ENCODE measurements around the gene RNU1-2.
"Not testable (repeated sequence)": the region's sequence is repeated elsewhere in the genome, so short reads cannot be mapped to it uniquely, and the experiment has no call there.

Gene RNU1-2

DNA sequence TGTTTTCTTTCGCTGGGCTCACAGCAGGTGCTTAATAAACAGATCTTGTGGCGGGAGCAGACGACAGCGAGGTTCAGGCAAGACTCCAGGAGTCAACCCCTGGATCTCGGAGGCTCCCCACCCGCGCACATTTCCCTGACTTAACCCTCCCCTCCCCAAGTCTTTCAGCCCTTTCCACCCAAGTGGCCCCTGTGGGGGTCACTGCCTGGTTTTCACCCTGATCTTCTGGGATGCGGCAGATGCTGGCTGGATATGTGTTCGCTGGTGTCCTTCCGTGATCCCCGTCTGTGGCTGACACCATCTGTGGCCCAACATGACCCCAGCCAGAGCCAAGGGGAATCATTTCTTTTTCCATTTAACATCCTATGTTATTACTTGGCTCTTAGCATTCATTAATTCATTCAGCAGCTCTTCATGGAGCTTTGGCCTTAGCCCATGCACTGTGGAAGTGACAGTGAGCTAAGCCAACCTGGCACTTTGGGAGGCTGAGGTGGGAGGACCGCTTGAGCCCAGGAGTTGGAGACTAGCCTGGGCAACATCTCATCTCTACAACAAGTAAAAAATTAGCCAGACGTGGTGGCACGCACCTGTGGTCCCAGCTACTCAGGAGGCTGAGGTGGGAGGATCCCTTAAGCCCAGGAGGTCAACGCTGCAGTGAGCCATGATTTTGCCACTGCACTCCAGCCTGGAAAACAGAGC lies 19.3 kb downstream of the RNU1-2 start:
- not testable (repeated sequence) for H3K27me3 ChIP-seq (ENCODE audit: control insufficient read depth in 1 of 2, insufficient read depth in 2 of 2, low read length in 2 of 2); H3K36me3 ChIP-seq (ENCODE audit: insufficient read depth, low read length); H3K27ac ChIP-seq (ENCODE audit: low read depth, low read length); H3K9me3 ChIP-seq (ENCODE audit: low read length)
- Histone ChIP-seq H3K9ac (ENCODE audit: low read length) (peak overlapping the region; percentile 71), H3K4me1 (ENCODE audit: insufficient read depth, low read length) (peaks cover 21% of the 10 kb centered on the region), H3K4me3 (ENCODE audit: low read depth in 1 of 2, low read length in 2 of 2) (peak overlapping the region; percentile 61 to 87)

DNA sequence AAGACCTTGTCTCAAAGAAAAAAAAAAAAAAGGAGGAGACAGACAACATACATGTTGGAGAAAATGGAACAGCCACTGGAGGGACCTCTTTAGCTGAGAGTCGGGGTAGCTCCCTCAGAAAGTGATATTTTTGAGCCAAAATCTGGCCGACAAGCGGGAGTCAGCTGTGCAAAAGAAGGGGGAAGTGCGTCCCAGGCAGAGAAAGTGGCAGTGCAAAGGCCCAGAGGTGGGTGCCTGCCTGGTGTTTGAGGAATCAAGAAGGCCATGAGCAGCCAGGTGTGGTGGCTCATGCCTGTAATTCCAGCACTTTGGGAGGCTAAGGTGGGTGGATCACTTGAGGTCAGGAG lies 19.8 kb downstream of the RNU1-2 start:
- Histone ChIP-seq H3K27ac (ENCODE audit: low read depth, low read length) (no peak overlapping the region), H3K9me3 (ENCODE audit: low read length) (no peaks in the 10 kb centered on the region), H3K4me3 (ENCODE audit: low read depth in 1 of 2, low read length in 2 of 2) (no peak overlapping the region), H3K9ac (ENCODE audit: low read length) (no peak overlapping the region), H3K36me3 (ENCODE audit: insufficient read depth, low read length) (no peaks in the 10 kb centered on the region), H3K27me3 (ENCODE audit: control insufficient read depth in 1 of 2, insufficient read depth in 2 of 2, low read length in 2 of 2) (no peaks in the 10 kb centered on the region), H3K4me1 (ENCODE audit: insufficient read depth, low read length) (peaks cover 21% of the 10 kb centered on the region)

DNA sequence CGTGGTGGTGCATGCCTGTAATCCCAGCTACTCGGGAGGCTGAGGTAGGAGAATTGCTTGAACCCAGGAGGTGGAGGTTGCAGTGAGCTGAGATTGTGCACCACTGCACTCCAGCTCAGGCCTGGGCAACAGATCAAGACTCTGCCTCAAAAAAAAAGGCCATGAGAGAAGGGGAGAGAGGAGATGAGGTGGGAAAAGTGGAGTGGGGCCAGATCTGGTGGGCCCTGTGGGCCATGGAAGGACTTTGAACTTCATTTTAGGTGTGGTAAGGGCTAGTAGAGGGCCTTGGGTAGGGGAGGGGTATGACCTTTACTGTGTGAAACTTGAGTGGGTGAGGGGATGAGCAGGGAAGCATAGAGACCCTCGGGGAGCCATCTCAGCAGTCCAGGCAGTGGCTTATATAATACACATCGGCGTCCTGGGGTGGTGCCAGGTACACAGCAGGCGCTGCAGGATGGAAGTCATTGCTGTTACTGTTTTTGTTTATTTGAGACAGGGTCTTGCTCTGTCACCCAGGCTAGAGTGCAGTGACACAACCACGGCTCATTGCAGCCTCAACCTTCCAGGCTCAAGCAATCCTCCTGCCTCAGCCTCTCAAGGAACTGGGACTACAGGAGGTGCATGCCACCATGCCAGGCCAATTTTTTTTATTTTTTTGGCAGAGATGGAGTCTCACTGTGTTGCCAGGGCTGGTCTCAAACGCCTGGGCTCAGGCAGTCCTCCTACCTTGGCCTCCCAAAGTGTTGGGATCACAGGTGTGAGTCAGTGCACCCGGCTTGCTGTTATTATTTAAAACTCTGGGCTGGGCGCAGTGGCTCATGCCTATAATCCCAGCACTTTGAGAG lies 20.5 kb downstream of the RNU1-2 start:
- H3K27ac ChIP-seq (ENCODE audit: low read depth, low read length); H3K4me3 ChIP-seq (ENCODE audit: low read depth in 1 of 2, low read length in 2 of 2); H3K9ac ChIP-seq (ENCODE audit: low read length); H3K9me3 ChIP-seq (ENCODE audit: low read length); H3K36me3 ChIP-seq (ENCODE audit: insufficient read depth, low read length); H3K27me3 ChIP-seq (ENCODE audit: control insufficient read depth in 1 of 2, insufficient read depth in 2 of 2, low read length in 2 of 2): not testable (repeated sequence)
- H3K4me1 ChIP-seq (ENCODE audit: insufficient read depth, low read length): peaks cover 21% of the 10 kb centered on the region

DNA sequence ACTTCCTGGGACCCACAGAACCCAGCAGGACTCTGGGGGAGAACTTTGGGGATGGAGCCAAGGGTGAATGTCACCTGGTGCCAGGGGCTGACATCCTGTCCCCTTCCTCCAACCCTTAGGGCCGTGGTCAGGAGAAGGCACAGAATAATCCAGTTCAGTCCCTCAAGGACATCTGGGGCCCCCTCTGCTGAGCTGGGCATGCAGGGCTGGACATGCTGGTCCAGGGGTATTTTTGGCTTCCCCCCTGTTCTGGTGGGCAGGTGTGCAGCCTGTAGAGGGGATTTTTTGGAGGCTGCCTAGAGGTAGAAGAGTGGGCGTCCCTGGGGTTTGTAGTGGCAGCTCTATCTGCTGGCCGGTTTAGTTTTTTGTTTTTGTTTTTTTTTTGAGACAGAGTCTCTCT lies 22.6 kb downstream of the RNU1-2 start:
- Histone ChIP-seq H3K27ac (ENCODE audit: low read depth, low read length) (no peak overlapping the region), H3K9me3 (ENCODE audit: low read length) (no peaks in the 10 kb centered on the region), H3K4me1 (ENCODE audit: insufficient read depth, low read length) (peaks cover 13% of the 10 kb centered on the region), H3K27me3 (ENCODE audit: control insufficient read depth in 1 of 2, insufficient read depth in 2 of 2, low read length in 2 of 2) (no peaks in the 10 kb centered on the region), H3K9ac (ENCODE audit: low read length) (no peak overlapping the region), H3K4me3 (ENCODE audit: low read depth in 1 of 2, low read length in 2 of 2) (no peak overlapping the region), H3K36me3 (ENCODE audit: insufficient read depth, low read length) (no peaks in the 10 kb centered on the region)

DNA sequence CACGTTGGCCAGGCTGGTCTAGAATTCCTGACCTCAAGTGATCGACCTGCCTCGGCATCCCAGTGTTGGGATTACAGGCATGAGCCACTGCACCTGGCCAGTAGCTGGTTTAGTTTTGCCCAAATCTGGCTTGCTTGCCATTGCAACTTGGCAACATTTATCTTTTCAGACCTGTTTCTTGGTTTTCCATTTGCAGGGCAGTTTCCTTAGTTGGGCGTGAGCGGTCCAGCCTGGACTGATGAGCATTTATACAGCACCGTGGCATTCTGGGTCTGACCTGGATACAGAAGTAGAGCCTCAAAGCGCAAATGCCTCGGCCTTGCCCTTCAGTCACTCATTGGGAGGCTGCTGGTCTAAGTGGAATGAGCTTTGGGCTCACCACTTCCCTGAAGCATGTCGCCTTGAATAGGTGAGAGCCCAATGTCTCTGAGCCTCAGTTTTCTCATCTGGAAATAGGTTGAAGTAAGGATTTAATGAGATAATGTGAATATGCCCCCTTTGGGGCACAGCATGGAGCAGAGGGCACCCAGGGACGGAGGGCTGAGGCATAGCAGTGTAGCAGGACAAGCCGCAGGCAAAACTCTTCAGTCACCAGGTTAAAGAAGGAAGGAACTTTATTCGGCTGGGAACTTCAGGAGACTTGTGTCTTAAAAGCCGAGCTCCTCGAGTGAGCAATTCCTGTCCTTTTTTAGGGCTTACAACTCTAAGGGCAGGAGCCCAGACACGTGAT lies 23.3 kb downstream of the RNU1-2 start:
- H3K9ac ChIP-seq (ENCODE audit: low read length); H3K4me3 ChIP-seq (ENCODE audit: low read depth in 1 of 2, low read length in 2 of 2); H3K27me3 ChIP-seq (ENCODE audit: control insufficient read depth in 1 of 2, insufficient read depth in 2 of 2, low read length in 2 of 2); H3K9me3 ChIP-seq (ENCODE audit: low read length); H3K36me3 ChIP-seq (ENCODE audit: insufficient read depth, low read length); H3K27ac ChIP-seq (ENCODE audit: low read depth, low read length): not testable (repeated sequence)
- H3K4me1 ChIP-seq (ENCODE audit: insufficient read depth, low read length): peaks cover 10% of the 10 kb centered on the region

DNA sequence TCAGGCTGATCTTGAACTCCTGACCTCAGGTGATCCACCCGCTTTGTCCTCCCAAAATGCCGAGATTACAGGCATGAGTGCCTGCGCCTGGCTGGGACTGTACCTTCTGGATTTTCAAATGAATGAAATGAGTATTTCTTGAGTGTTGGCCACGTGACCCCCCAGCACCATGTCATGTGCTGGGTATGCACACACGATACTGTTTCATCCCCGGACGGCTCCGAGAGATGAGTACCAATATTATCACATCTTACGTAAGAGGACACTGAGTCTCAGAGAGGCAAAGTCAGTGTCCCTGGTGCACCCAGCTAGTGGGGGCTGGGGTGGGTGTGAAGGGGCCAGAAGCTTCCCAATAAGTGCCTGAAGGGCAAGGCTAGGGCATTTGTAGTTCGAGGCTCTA lies 25.2 kb downstream of the RNU1-2 start:
- no peak overlapping the region for H3K4me3 ChIP-seq (ENCODE audit: low read depth in 1 of 2, low read length in 2 of 2)
- no peak overlapping the region for H3K9ac ChIP-seq (ENCODE audit: low read length)
- no peaks in the 10 kb centered on the region for H3K36me3 ChIP-seq (ENCODE audit: insufficient read depth, low read length)
- H3K4me1 ChIP-seq (ENCODE audit: insufficient read depth, low read length): no peaks in the 10 kb centered on the region
- no peaks in the 10 kb centered on the region for H3K9me3 ChIP-seq (ENCODE audit: low read length)
- no peak overlapping the region for H3K27ac ChIP-seq (ENCODE audit: low read depth, low read length)
- no peaks in the 10 kb centered on the region for H3K27me3 ChIP-seq (ENCODE audit: control insufficient read depth in 1 of 2, insufficient read depth in 2 of 2, low read length in 2 of 2)

DNA sequence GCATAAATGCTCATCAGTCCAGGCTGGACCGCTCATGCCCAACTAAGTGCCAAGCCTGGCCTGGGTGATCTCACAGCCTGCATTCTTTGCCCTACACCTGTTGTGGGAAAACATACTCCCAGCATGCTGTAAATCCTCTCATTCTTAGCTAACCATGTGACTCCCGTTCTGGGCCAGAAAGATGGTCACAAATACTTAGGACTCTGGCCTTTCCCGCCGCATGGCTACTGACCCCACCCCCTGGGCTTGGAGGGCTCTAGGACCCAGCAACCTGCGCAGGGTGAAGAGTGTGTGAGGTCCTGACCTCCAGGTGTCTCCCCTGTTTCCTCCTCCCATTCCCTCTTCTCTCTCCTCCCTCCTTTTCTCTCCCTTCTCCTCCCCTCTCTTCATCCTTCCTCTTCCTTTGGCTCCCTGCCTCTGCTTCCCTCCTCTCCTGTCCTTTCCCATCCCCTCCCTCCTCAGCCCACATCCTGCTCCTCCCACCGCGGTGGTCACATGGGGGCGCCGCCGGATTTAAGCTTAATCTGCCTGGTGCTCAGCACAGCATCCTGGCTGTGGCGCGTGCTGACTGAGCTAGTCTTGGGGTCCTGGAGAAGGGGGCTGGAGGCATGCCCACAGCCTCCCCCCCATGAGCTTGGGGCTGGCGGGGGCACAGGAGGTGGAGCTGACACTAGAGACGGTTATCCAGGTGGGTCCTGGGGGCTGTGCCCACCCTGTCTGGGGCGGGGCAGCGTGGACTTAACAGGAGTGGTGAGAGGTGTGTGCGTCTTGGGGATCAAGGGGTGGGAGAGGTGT lies 25.8 kb downstream of the RNU1-2 start, which contains the start of gene CROCC:
TSS of gene CROCC (plus strand) at position 541 of the 795 bp plus-strand sequence. CDS start at position 629, 88 bp downstream.
- H3K9ac ChIP-seq (ENCODE audit: low read length): no peak within 1 kb of the TSS
- no peaks in the 10 kb centered on the region for H3K9me3 ChIP-seq (ENCODE audit: low read length)
- no peaks in the 10 kb centered on the region for H3K4me1 ChIP-seq (ENCODE audit: insufficient read depth, low read length)
- no peaks in the 10 kb centered on the region for H3K36me3 ChIP-seq (ENCODE audit: insufficient read depth, low read length)
- H3K4me3 ChIP-seq (ENCODE audit: low read depth in 1 of 2, low read length in 2 of 2): no peak within 1 kb of the TSS
- no peak within 1 kb of the TSS for H3K27ac ChIP-seq (ENCODE audit: low read depth, low read length)
- no peaks in the 10 kb centered on the region for H3K27me3 ChIP-seq (ENCODE audit: control insufficient read depth in 1 of 2, insufficient read depth in 2 of 2, low read length in 2 of 2)

DNA sequence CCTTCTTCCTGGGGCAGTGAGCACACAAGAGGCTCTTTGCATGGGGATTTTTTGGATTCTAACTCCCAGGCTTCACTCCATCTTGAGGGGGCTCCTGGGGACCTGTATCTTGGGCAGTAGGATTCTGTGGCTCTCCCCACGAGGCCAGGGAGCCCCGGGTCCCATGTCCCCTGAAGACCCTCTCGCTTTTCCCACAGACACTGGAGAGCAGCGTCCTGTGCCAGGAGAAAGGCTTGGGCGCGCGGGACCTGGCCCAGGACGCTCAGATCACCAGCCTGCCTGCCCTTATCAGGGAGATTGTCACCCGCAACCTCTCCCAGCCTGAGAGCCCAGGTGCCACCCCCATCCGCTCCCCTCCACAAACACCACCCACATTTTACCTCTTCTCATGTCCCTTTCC lies 26.7 kb downstream of the RNU1-2 start:
- no peaks in the 10 kb centered on the region for H3K4me1 ChIP-seq (ENCODE audit: insufficient read depth, low read length)
- no peaks in the 10 kb centered on the region for H3K36me3 ChIP-seq (ENCODE audit: insufficient read depth, low read length)
- no peaks in the 10 kb centered on the region for H3K9me3 ChIP-seq (ENCODE audit: low read length)
- no peak overlapping the region for H3K9ac ChIP-seq (ENCODE audit: low read length)
- H3K4me3 ChIP-seq (ENCODE audit: low read depth in 1 of 2, low read length in 2 of 2): no peak overlapping the region
- H3K27ac ChIP-seq (ENCODE audit: low read depth, low read length): no peak overlapping the region
- H3K27me3 ChIP-seq (ENCODE audit: control insufficient read depth in 1 of 2, insufficient read depth in 2 of 2, low read length in 2 of 2): no peaks in the 10 kb centered on the region

DNA sequence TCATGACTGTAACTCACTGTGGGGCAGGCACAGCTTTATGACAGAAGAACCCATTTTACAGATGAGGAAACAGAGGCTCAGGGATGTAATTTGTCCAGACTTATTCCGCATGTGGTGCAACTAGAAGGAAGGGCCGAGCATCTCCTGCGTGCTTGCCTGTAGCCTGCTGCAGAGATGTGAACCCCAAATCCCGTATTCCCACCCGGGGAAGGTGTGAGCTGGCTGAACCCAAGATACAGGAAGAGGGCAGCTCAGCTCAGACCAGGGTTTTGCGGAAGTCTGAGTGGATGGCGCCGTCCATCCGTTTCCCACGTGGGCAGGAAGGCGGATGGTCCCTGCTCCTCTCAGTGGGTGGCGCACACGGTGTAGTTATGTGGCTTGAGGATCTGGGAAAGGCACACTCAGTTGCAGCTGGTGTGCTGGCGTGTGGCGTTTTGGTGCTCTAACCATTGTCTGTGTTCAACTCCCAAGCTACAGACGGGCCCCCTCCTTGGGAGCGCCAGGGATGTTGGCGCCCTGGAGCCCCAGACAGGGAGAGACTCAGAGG lies 27.2 kb downstream of the RNU1-2 start:
- no peaks in the 10 kb centered on the region for H3K36me3 ChIP-seq (ENCODE audit: insufficient read depth, low read length)
- H3K4me3 ChIP-seq (ENCODE audit: low read depth in 1 of 2, low read length in 2 of 2): no peak overlapping the region
- H3K4me1 ChIP-seq (ENCODE audit: insufficient read depth, low read length): no peaks in the 10 kb centered on the region
- H3K9ac ChIP-seq (ENCODE audit: low read length): no peak overlapping the region
- H3K27ac ChIP-seq (ENCODE audit: low read depth, low read length): no peak overlapping the region
- H3K27me3 ChIP-seq (ENCODE audit: control insufficient read depth in 1 of 2, insufficient read depth in 2 of 2, low read length in 2 of 2): no peaks in the 10 kb centered on the region
- no peaks in the 10 kb centered on the region for H3K9me3 ChIP-seq (ENCODE audit: low read length)

DNA sequence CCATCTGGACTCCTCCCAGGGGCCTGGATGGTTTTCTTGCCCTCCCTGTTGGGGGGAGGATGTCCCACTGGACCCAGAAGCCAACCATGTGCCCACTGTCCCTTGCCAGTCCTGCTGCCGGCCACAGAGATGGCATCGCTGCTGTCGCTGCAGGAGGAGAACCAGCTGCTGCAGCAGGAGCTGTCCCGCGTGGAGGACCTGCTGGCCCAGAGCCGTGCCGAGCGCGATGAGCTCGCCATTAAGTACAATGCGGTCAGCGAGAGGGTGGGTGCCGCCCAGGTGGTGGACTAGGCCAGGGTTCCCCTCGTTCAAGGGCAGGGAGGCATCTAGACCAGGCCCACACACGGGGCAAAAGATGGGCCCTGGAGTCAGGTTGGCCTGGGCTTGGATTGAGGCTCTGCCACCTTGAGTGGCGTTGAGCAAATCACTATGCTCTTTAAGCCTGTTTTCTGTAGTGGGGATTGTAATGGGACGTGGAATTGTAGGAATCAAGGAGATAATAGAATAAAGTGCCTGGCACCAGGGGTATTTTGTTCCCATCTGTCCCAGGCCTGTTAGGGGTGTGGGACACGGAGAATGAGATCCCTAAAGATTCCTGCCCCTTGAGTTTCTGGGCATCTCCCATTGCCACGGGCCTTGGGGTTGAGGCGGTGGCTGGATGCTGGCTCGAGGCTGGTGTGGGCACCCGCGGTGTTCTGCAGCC lies 28.6 kb downstream of the RNU1-2 start:
- Histone ChIP-seq H3K27ac (ENCODE audit: low read depth, low read length) (no peak overlapping the region), H3K27me3 (ENCODE audit: control insufficient read depth in 1 of 2, insufficient read depth in 2 of 2, low read length in 2 of 2) (no peaks in the 10 kb centered on the region), H3K9me3 (ENCODE audit: low read length) (no peaks in the 10 kb centered on the region), H3K4me3 (ENCODE audit: low read depth in 1 of 2, low read length in 2 of 2) (no peak overlapping the region), H3K9ac (ENCODE audit: low read length) (no peak overlapping the region), H3K4me1 (ENCODE audit: insufficient read depth, low read length) (no peaks in the 10 kb centered on the region), H3K36me3 (ENCODE audit: insufficient read depth, low read length) (no peaks in the 10 kb centered on the region)

Measured in muscle layer of colon (tissue), 2 donors.